Hepatocyte (in vitro differentiated cells): ENCODE measurements around the gene SAMD7.

ENCODE experiments used
- EZH2 ChIP-seq: fragments of 200-600 bp; sonication (generic); IDR thresholded peaks from 2 replicates; pipeline ENCODE4 v1.6.1; 2016; ENCODE audit warnings: antibody characterized with exemption, mild to moderate bottlenecking, borderline replicate concordance
- TF ChIP-seq, protein P1 (sequence below): fragments of 200-600 bp; sonication (generic); IDR thresholded peaks from 2 replicates; pipeline ENCODE4 v1.5.1; 2016; ENCODE audit warnings: antibody characterized with exemption, mild to moderate bottlenecking; ENCODE audit not compliant: poor library complexity

DNA sequence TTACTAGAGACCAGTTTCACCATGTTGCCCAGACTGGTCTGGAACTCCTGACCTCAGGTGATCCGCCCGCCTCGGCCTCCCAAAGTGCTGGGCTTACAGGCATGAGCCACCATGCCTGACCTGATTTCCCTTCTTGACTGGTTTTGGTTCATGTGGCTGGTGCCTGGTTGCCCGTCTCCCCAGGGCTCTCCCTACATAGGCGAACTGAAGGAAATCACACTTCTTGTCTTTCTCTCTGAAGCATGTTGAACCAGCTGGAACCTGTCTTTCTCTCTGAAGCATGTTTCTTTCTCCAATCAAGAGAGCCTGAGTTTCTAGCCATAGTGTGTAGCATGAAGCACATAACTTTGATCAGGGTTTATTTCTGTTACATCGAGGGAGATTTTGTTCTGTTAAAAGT, 16.3 kb upstream of the SAMD7 start:
- TF ChIP-seq, protein P1, sequence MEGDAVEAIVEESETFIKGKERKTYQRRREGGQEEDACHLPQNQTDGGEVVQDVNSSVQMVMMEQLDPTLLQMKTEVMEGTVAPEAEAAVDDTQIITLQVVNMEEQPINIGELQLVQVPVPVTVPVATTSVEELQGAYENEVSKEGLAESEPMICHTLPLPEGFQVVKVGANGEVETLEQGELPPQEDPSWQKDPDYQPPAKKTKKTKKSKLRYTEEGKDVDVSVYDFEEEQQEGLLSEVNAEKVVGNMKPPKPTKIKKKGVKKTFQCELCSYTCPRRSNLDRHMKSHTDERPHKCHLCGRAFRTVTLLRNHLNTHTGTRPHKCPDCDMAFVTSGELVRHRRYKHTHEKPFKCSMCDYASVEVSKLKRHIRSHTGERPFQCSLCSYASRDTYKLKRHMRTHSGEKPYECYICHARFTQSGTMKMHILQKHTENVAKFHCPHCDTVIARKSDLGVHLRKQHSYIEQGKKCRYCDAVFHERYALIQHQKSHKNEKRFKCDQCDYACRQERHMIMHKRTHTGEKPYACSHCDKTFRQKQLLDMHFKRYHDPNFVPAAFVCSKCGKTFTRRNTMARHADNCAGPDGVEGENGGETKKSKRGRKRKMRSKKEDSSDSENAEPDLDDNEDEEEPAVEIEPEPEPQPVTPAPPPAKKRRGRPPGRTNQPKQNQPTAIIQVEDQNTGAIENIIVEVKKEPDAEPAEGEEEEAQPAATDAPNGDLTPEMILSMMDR, result no peak
- TF ChIP-seq EZH2, result no peak
